KOPT-K1 (cell line): Measurements from ENCODE around the gene CIITA.

Source experiments
- H3K27ac ChIP-seq: fragments of 200-600 bp; sonication (generic); 2 replicates; pipeline ENCODE4 v1.5.1; 2016; ENCODE audit warnings: antibody characterized with exemption, mild to moderate bottlenecking, low read depth, low read length; ENCODE audit not compliant: poor library complexity, severe bottlenecking
- H3K36me3 ChIP-seq: fragments of 200-600 bp; sonication (generic); 2 replicates; pipeline ENCODE4 v1.5.1; 2017; ENCODE audit warnings: antibody characterized with exemption, mild to moderate bottlenecking, low read length, moderate library complexity; ENCODE audit not compliant: insufficient read depth
- H3K9me3 ChIP-seq: fragments of 200-600 bp; sonication (generic); 2 replicates; pipeline ENCODE4 v1.5.1; 2017; ENCODE audit warnings: antibody characterized with exemption, low read length, mild to moderate bottlenecking; ENCODE audit not compliant: insufficient read depth, poor library complexity, severe bottlenecking

CIITA gene

GRCh38 chr16:10930755-10931093 lies 53.7 kb downstream of the CIITA start:
- peaks cover 54% of the 10 kb centered on the region; the same call in 1 of the 2 replicates for H3K36me3 ChIP-seq
- no peaks in the 10 kb centered on the region for H3K9me3 ChIP-seq
- H3K27ac ChIP-seq: no peak overlapping the region

- H3K27ac ChIP-seq: no peak overlapping the region
- peaks cover 57% of the 10 kb centered on the region; the same call in 1 of the 2 replicates for H3K36me3 ChIP-seq
- H3K9me3 ChIP-seq: no peaks in the 10 kb centered on the region
These were observed 54.1 kb downstream of the CIITA start for GRCh38 chr16:10931134-10931533.

GRCh38 chr16:10931977-10932632 lies 55.1 kb downstream of the CIITA start:
- Histone ChIP-seq H3K27ac (no peak overlapping the region), H3K36me3 (peaks cover 60% of the 10 kb centered on the region; the same call in 1 of the 2 replicates), H3K9me3 (no peaks in the 10 kb centered on the region)

GRCh38 chr16:10932959-10933710 lies 56.1 kb downstream of the CIITA start:
- peaks cover 61% of the 10 kb centered on the region; the same call in 1 of the 2 replicates for H3K36me3 ChIP-seq
- no peaks in the 10 kb centered on the region for H3K9me3 ChIP-seq
- H3K27ac ChIP-seq: no peak overlapping the region

- Histone ChIP-seq H3K27ac (no peak overlapping the region), H3K9me3 (no peaks in the 10 kb centered on the region), H3K36me3 (peaks cover 62% of the 10 kb centered on the region)
These were observed 56.9 kb downstream of the CIITA start for GRCh38 chr16:10933865-10934264.

GRCh38 chr16:10934325-10935107 lies 57.5 kb downstream of the CIITA start:
- Histone ChIP-seq H3K9me3 (no peaks in the 10 kb centered on the region), H3K27ac (no peak overlapping the region), H3K36me3 (peaks cover 63% of the 10 kb centered on the region)

- Histone ChIP-seq H3K36me3 (peaks cover 68% of the 10 kb centered on the region), H3K27ac (no peak overlapping the region), H3K9me3 (no peaks in the 10 kb centered on the region)
These were observed 58.4 kb downstream of the CIITA start for GRCh38 chr16:10935226-10935915.

GRCh38 chr16:10936272-10936984 lies 59.4 kb downstream of the CIITA start:
- Histone ChIP-seq H3K36me3 (peaks cover 64% of the 10 kb centered on the region), H3K9me3 (no peaks in the 10 kb centered on the region), H3K27ac (no peak overlapping the region)

- no peaks in the 10 kb centered on the region for H3K9me3 ChIP-seq
- H3K27ac ChIP-seq: no peak overlapping the region
- H3K36me3 ChIP-seq: peaks cover 61% of the 10 kb centered on the region
These were observed 60.3 kb downstream of the CIITA start for GRCh38 chr16:10937068-10937859.

- H3K27ac ChIP-seq: no peak overlapping the region
These were observed 61.3 kb downstream of the CIITA start for GRCh38 chr16:10938321-10938720.

GRCh38 chr16:10938796-10939648 lies 62.0 kb downstream of the CIITA start:
- Histone ChIP-seq H3K27ac (no peak overlapping the region), H3K36me3 (peaks cover 49% of the 10 kb centered on the region), H3K9me3 (no peaks in the 10 kb centered on the region)

More at GRCh38 chr16:10938321-10938720, 61.3 kb downstream of the CIITA start:
- Histone ChIP-seq H3K36me3 (peaks cover 56% of the 10 kb centered on the region), H3K9me3 (no peaks in the 10 kb centered on the region)

GRCh38 chr16:10939649-10940234 lies 62.7 kb downstream of the CIITA start:
- peaks cover 42% of the 10 kb centered on the region for H3K36me3 ChIP-seq
- H3K9me3 ChIP-seq: no peaks in the 10 kb centered on the region
- H3K27ac ChIP-seq: no peak overlapping the region
